GM12874 (cell line): Measurements from ENCODE around the gene ACRBP.

Experiments
- CTCF ChIP-seq: IDR thresholded peaks from 2 replicates; pipeline ENCODE4 v1.5.1; 2011; ENCODE audit warnings: low read depth, mild to moderate bottlenecking, control low read depth, low read length, moderate library complexity; ENCODE audit not compliant: insufficient read depth

Gene ACRBP

GRCh38 chr12:6646276-6647082, 753 bp downstream of the ACRBP start:
- TF ChIP-seq CTCF, result no peak

GRCh38 chr12:6644903-6645302, 2.3 kb downstream of the ACRBP start:
- no peak for TF ChIP-seq CTCF

GRCh38 chr12:6644257-6644596, 3.0 kb downstream of the ACRBP start:
- TF ChIP-seq CTCF, result no peak

- no peak for TF ChIP-seq CTCF
Measured at GRCh38 chr12:6643569-6644256, 3.5 kb downstream of the ACRBP start.

GRCh38 chr12:6641131-6641530, 6.1 kb downstream of the ACRBP start:
- no peak for TF ChIP-seq CTCF

GRCh38 chr12:6640497-6640896, 6.7 kb downstream of the ACRBP start:
- TF ChIP-seq CTCF, result no peak

- TF ChIP-seq CTCF, result no peak
Measured at GRCh38 chr12:6639151-6639801, 8.0 kb downstream of the ACRBP start.
